Neural progenitor cell (in vitro differentiated cells): Measurements from ENCODE around the gene NEU4.

Source experiments
- EZH2 ChIP-seq: fragments of 200-600 bp; sonication (generic); IDR thresholded peaks from 2 replicates; pipeline ENCODE4 v1.6.1; 2017; ENCODE audit warnings: antibody characterized with exemption, mild to moderate bottlenecking, moderate library complexity
- EZH2phosphoT487 ChIP-seq: fragments of 200-600 bp; sonication (generic); IDR thresholded peaks from 2 replicates; pipeline ENCODE4 v1.6.1; 2017; ENCODE audit warnings: antibody characterized with exemption
- TF ChIP-seq, protein P1 (sequence below): fragments of 200-600 bp; sonication (generic); IDR thresholded peaks from 2 replicates; pipeline ENCODE4 v1.5.1; 2017; ENCODE audit warnings: antibody characterized with exemption, mild to moderate bottlenecking

DNA sequence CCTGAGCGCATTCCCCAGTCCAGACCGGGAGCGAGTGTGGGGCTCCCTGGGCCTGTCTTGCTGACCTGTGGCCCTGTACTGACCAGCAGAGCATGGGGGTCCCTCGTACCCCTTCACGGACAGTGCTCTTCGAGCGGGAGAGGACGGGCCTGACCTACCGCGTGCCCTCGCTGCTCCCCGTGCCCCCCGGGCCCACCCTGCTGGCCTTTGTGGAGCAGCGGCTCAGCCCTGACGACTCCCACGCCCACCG lies 5.3 kb downstream of the NEU4 start:
- TF ChIP-seq, protein P1, sequence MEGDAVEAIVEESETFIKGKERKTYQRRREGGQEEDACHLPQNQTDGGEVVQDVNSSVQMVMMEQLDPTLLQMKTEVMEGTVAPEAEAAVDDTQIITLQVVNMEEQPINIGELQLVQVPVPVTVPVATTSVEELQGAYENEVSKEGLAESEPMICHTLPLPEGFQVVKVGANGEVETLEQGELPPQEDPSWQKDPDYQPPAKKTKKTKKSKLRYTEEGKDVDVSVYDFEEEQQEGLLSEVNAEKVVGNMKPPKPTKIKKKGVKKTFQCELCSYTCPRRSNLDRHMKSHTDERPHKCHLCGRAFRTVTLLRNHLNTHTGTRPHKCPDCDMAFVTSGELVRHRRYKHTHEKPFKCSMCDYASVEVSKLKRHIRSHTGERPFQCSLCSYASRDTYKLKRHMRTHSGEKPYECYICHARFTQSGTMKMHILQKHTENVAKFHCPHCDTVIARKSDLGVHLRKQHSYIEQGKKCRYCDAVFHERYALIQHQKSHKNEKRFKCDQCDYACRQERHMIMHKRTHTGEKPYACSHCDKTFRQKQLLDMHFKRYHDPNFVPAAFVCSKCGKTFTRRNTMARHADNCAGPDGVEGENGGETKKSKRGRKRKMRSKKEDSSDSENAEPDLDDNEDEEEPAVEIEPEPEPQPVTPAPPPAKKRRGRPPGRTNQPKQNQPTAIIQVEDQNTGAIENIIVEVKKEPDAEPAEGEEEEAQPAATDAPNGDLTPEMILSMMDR, result no peak
- no peak for TF ChIP-seq EZH2phosphoT487
- TF ChIP-seq EZH2, result no peak
